Coronary artery (tissue), 2 donors: ENCODE data around the gene PICALM.

Experiments
- DNase-seq: peaks from one replicate; pipeline ENCODE4 v3.0.0-alpha.2; 2017; ENCODE audit warnings: low spot score
- H3K27ac ChIP-seq, 2 donors: fragments of 200-600 bp; sonication (generic); one replicate each; pipeline ENCODE4 v1.5.1; 2016 to 2019
- H3K4me3 ChIP-seq: fragments of 200-600 bp; sonication (generic); 2 replicates; pipeline ENCODE4 v1.5.1; 2016; ENCODE audit warnings: mild to moderate bottlenecking, moderate library complexity
- TF ChIP-seq, protein P1 (sequence below): fragments of 200-600 bp; sonication (generic); IDR thresholded peaks from one replicate; pipeline ENCODE4 v1.5.1; 2019; ENCODE audit warnings: antibody characterized with exemption

Gene PICALM

DNA sequence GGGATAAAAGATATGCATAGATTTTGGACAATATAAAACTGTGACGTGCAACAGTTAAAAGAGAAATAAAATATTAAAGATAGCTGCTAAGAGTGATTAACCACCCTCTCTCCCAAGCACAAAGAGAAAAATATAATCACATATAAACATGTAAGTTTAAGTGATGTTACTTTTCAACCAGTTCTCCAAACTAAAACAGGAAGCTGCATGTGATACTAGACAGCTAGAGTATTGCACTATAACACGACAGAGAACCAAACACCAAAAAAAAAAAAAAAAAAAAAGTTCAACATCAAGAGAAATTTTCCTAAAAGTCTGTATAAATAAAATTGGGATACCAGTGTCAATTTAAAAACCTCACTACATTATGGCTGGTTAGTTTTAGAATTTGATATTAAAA lies 79.1 kb downstream of the PICALM start:
- TF ChIP-seq, protein P1, sequence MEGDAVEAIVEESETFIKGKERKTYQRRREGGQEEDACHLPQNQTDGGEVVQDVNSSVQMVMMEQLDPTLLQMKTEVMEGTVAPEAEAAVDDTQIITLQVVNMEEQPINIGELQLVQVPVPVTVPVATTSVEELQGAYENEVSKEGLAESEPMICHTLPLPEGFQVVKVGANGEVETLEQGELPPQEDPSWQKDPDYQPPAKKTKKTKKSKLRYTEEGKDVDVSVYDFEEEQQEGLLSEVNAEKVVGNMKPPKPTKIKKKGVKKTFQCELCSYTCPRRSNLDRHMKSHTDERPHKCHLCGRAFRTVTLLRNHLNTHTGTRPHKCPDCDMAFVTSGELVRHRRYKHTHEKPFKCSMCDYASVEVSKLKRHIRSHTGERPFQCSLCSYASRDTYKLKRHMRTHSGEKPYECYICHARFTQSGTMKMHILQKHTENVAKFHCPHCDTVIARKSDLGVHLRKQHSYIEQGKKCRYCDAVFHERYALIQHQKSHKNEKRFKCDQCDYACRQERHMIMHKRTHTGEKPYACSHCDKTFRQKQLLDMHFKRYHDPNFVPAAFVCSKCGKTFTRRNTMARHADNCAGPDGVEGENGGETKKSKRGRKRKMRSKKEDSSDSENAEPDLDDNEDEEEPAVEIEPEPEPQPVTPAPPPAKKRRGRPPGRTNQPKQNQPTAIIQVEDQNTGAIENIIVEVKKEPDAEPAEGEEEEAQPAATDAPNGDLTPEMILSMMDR = no peak
- DNase-seq = no peak

DNA sequence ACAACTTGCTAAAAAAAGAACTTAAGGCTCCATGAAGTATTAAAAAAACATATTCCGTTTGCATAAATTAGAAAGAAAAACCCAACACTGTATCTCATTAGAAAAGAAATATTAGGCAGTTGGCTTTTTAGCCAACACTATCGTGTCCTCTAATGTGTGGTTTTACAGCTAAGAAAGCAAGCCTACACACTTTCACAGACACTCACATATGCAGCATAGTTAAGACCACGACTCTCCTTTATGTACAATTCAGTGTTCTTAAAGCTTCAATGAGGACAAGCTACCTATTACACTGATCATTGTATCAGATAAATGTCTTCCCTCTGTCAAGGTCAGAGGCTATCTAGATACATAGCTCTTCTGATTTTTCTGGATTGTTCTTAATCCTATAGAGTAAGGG lies 80.1 kb downstream of the PICALM start:
- DNase-seq = no peak
- Histone ChIP-seq H3K4me3 (no peak overlapping the region), H3K27ac (no peak overlapping the region)
- TF ChIP-seq, protein P1 = no peak

More for the DNA sequence above, 79.1 kb downstream of the PICALM start:
- Histone ChIP-seq H3K4me3 (no peak overlapping the region), H3K27ac (no peak overlapping the region)

DNA sequence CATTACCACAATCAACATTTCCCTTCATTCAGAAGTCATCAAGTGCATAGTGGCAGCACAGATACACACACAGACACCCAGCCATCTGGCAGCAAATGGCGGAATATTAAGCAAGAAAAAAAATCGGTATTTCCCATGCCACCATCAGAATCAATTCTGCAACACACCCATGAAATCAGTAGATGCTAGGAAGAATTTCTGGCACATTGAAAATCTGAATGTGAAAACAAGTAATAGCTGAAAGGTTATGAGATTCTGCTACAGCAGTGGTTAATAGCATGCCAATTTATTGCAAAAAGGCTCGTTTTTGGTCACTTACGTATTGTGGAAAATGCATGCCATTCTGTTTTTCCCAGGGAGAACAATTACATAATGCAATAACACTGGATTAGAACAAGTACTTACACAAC lies 91.1 kb downstream of the PICALM start:
- Histone ChIP-seq H3K4me3 (peak overlapping the region; percentile 10), H3K27ac (peak overlapping the region; percentile 23 to 71)
- DNase-seq = no peak
- TF ChIP-seq, protein P1 = no peak

DNA sequence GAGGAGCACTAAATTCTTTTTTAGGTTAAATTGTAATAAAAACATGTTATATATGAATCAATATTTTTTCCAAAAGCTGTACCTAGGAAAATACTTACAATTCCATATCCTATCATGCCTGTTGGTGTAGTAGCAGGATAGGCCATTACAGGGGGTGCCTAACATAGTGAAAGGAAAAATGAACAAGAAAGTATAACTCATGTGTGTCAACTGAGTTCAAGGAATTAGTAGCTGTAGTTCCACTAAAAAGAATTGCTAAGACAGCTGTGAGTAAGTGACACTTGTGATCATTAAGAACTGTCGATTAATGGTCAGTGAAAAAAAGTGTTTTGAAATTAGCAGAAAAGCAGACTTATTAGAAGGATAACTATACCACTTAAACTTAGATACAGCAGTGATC lies 92.4 kb downstream of the PICALM start:
- Histone ChIP-seq H3K27ac (peak overlapping the region in 1 of 2 donors; percentile 10), H3K4me3 (no peak overlapping the region)
- DNase-seq = no peak
- TF ChIP-seq, protein P1 = no peak

DNA sequence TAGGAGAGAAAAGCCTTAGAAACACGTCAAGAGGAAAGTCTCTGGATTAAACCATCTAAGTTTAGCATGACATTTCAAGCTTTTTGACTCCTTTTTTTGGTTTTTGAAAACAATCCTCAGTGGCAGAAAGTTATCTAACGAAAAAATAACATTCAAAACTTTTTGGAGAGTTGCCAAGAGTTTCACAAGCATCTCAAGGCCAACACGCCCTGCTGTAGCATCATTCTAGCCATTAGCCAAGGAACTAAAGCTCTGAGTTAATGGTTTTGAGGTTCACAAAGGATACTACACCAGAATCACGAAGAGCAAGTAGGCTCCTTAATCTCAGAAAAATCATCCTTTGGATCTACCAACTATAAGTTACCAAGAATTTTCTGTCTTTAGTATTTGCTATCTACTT lies 94.8 kb downstream of the PICALM start:
- Histone ChIP-seq H3K4me3 (no peak overlapping the region), H3K27ac (peak overlapping the region; percentile 3 to 42)
- DNase-seq = no peak
- TF ChIP-seq, protein P1 = no peak

DNA sequence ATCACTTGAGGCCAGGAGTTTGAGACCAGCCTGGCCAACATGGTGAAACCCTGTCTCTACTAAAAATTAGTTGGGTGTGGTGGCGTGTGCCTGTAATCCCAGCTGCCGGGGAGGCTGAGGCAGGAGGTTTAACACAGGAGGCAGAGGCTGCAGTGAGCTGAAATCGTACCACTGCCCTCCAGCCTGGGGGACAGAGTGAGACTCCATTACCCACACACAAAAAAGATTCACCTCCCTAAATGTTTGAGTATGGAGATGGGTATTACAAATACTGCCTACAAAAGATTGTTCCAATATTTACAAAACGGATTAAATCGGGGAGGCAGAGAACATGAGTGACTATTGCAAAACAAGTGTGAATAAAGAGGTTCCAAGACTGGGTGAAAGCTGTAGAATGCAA lies 98.3 kb downstream of the PICALM start:
- no peak for DNase-seq
- H3K27ac ChIP-seq = no peak overlapping the region
- no peak overlapping the region for H3K4me3 ChIP-seq
- TF ChIP-seq, protein P1 = no peak

DNA sequence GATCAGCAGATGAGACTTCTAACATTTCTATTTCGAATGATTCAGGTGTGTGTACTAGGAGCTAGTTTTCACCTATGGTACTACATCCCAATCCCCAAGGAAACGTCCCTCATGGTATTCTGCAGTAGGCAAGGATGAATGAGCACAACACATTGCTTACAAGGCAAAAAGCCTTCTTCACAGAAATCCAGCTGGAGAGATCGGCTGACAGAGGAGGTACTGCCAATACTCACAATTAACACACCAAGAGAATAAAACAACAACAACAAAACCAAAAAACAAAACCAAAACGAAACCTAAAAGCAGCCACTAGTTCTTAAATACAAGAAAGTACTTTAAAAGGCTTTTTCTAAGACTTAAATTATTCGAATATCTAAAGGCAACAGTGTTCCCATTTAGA lies 101.4 kb downstream of the PICALM start:
- TF ChIP-seq, protein P1 = no peak
- no peak for DNase-seq
- H3K4me3 ChIP-seq = no peak overlapping the region
- no peak overlapping the region for H3K27ac ChIP-seq
